A673 (cell line): ENCODE measurements around the gene ODAD4. TPM values are rescaled to one million over a fixed set of nuclear protein-coding genes. Genes with fewer than 3 reads are reported as not detected.

ENCODE experiments used
- BruUV-seq: library from RNA; stranded (reverse); fragments of 400-500 nt; replicated peaks from 2 replicates; lab custom pipeline; 2021; lab: Mats Ljungman, UMichigan
- CTCF ChIA-PET: fragments of 300-600 bp; sonication (Branson Sonifier 250); formaldehyde crosslinking; loops from one replicate; lab custom pipeline; 2022; ENCODE audit warnings: antibody characterized with exemption; lab: Charles Lee
- POLR2A ChIA-PET: fragments of 300-600 bp; sonication (Branson Sonifier 250); formaldehyde crosslinking; loops from one replicate; lab custom pipeline; 2022; ENCODE audit warnings: antibody characterized with exemption; ENCODE audit not compliant: low non-redundant PET; lab: Charles Lee
- DNase-seq: peaks from one replicate; pipeline ENCODE4 v3.0.0-alpha.2; 2015; ENCODE audit warnings: low spot score
- H3K27ac ChIP-seq: fragments of 200-600 bp; sonication (generic); 2 replicates; pipeline ENCODE4 v1.5.1; 2016; ENCODE audit warnings: mixed run types, low read depth, mild to moderate bottlenecking, mixed read lengths, antibody characterized with exemption, low read length; ENCODE audit not compliant: poor library complexity, severe bottlenecking
- H3K27me3 ChIP-seq: fragments of 200-600 bp; sonication (generic); replicated peaks from 2 replicates; pipeline ENCODE4 v1.6.1; 2017; ENCODE audit warnings: mixed run types, low read depth, mild to moderate bottlenecking, mixed read lengths, antibody characterized with exemption, low read length; ENCODE audit not compliant: insufficient read depth, poor library complexity
- H3K36me3 ChIP-seq: fragments of 200-600 bp; sonication (generic); 2 replicates; pipeline ENCODE4 v1.6.1; 2016; ENCODE audit warnings: mixed run types, mild to moderate bottlenecking, mixed read lengths, antibody characterized with exemption, low read length; ENCODE audit not compliant: insufficient read depth, poor library complexity, severe bottlenecking
- H3K4me1 ChIP-seq: fragments of 200-600 bp; sonication (generic); 2 replicates; pipeline ENCODE4 v1.6.1; 2017; ENCODE audit warnings: mixed run types, mild to moderate bottlenecking, mixed read lengths, antibody characterized with exemption, low read length; ENCODE audit not compliant: insufficient read depth, poor library complexity, severe bottlenecking
- H3K4me3 ChIP-seq: fragments of 200-600 bp; sonication (generic); 2 replicates; pipeline ENCODE4 v1.5.1; 2016; ENCODE audit warnings: low read depth, mixed run types, mild to moderate bottlenecking, mixed read lengths, low read length; ENCODE audit not compliant: poor library complexity, severe bottlenecking
- H3K9me3 ChIP-seq: fragments of 200-600 bp; sonication (generic); 2 replicates; pipeline ENCODE4 v1.6.1; 2016; ENCODE audit warnings: mixed run types, low read depth, mild to moderate bottlenecking, mixed read lengths, antibody characterized with exemption, low read length; ENCODE audit not compliant: poor library complexity, severe bottlenecking
- EZH2 ChIP-seq: fragments of 200-600 bp; sonication (generic); IDR thresholded peaks from 2 replicates; pipeline ENCODE4 v1.6.1; 2017; ENCODE audit warnings: borderline replicate concordance, low read depth, mild to moderate bottlenecking, mixed read lengths, antibody characterized with exemption, low read length; ENCODE audit not compliant: poor library complexity, severe bottlenecking
- intact Hi-C: fragments of 100-400 bp; cut with micrococcal nuclease; formaldehyde crosslinking; loops from one replicate; pipeline ENCODE4 v1.10.0; 2022; ENCODE audit not compliant: unreplicated experiment
- total RNA-seq: library from RNA; stranded (reverse); gene quantifications from 2 replicates; pipeline ENCODE4 v1.2.3, GENCODE V29; 2021
- TF ChIP-seq, protein P1 (sequence below): fragments of 300-800, 200-600 bp; sonication (generic); conservative IDR thresholded peaks from 2 replicates; pipeline ENCODE4 v1.5.1; 2017; ENCODE audit warnings: low read depth, mild to moderate bottlenecking, antibody characterized with exemption, low read length, moderate library complexity, mixed read lengths

ODAD4 gene
- total RNA-seq, 1 experiment from 2014 or later: 0.97 TPM

DNA sequence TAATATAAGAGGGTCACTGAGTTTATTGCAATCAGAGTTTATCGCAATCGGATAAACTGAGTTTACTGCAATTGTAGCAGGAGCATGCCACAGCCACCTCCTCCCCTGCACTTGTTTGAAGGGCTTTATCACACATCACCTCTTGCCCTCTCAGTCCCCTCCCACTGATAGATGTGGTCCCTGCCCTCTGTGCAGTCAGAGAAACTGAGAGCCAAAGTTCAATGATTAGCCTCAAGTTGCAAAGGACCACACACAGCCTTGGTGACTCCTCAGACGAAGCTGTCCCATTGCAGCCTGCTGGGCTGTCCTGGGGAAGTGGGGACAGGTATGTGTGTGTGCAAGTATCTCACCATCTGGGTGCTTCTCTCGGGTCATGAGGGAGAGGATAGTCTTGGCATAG lies 25.2 kb upstream of the ODAD4 start:
- H3K27ac ChIP-seq: no peak overlapping the region
- no peak overlapping the region for H3K4me3 ChIP-seq
- H3K36me3 ChIP-seq: peaks cover 45% of the 10 kb centered on the region
- no peak for DNase-seq
- TF ChIP-seq EZH2: no peak
- TF ChIP-seq, protein P1, sequence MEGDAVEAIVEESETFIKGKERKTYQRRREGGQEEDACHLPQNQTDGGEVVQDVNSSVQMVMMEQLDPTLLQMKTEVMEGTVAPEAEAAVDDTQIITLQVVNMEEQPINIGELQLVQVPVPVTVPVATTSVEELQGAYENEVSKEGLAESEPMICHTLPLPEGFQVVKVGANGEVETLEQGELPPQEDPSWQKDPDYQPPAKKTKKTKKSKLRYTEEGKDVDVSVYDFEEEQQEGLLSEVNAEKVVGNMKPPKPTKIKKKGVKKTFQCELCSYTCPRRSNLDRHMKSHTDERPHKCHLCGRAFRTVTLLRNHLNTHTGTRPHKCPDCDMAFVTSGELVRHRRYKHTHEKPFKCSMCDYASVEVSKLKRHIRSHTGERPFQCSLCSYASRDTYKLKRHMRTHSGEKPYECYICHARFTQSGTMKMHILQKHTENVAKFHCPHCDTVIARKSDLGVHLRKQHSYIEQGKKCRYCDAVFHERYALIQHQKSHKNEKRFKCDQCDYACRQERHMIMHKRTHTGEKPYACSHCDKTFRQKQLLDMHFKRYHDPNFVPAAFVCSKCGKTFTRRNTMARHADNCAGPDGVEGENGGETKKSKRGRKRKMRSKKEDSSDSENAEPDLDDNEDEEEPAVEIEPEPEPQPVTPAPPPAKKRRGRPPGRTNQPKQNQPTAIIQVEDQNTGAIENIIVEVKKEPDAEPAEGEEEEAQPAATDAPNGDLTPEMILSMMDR: no peak
- H3K9me3 ChIP-seq: no peaks in the 10 kb centered on the region
- ChIA-PET POLR2A (no interaction called here), CTCF (no interaction called here)
- H3K4me1 ChIP-seq: no peaks in the 10 kb centered on the region
- intact Hi-C loops: no loop called here
- no peaks in the 10 kb centered on the region for H3K27me3 ChIP-seq
- no TSS peak for BruUV-seq

DNA sequence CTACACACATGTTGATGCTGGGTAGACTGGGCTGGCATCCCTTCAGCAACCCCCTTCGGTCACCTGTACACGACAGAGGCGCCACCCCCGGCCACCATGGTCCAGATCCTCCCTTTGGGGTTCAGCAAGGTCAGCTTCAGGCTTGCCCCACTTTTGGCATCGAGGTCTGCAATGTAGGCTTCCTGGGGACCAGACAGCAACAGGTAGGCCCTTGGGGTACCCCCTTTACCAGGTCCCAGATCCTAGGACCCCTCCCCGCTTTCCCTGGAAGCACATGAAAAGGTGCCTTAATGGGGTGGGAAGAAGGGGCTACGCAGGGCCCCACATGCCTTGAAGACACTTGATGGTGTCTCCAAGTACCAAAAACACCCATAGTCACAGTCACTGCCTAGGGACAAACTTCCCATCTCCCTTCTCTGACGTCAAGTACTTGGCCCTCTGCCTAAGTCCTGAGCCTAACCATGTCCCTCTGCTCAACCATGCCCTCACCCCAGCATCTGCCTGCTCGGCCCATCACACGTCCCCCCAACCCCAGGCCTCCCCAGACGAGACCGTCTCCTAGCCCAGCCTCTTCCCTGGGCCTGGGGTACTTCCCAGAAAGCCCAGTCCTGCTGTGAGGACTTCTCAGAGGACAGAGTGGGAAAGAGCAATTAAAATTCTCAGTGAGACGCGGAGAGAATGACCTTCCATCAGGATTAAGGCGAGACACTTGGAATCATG lies 23.8 kb upstream of the ODAD4 start:
- no TSS peak for BruUV-seq
- intact Hi-C loops: no loop called here
- CTCF ChIA-PET: no interaction called here
- DNase-seq: peak; percentile 27
- POLR2A ChIA-PET: no interaction called here
- Histone ChIP-seq H3K27ac (no peak overlapping the region), H3K27me3 (no peaks in the 10 kb centered on the region), H3K4me3 (no peak overlapping the region), H3K9me3 (no peaks in the 10 kb centered on the region), H3K36me3 (peaks cover 52% of the 10 kb centered on the region), H3K4me1 (no peaks in the 10 kb centered on the region)
- TF ChIP-seq EZH2: no peak
- TF ChIP-seq, protein P1: no peak

DNA sequence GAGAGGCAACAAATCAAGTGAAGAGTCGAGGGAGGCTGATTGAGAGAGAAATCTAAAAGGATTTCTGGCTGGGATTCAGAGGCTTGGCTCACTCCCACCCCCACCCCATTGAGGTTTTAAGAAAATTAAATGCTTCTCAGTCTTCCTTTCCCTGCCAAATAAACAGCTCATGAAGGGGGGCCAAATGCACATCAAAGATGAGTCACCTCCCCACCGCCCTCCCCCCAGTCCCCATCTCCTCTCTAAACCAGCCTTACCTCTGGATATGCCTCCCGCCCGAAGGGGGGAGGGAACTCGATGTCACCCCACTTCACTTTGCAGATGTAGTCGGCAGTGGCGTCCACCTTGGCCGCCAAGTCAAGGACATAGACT lies 23.2 kb upstream of the ODAD4 start:
- Histone ChIP-seq H3K27me3 (no peaks in the 10 kb centered on the region), H3K27ac (no peak overlapping the region), H3K36me3 (peaks cover 56% of the 10 kb centered on the region), H3K4me1 (no peaks in the 10 kb centered on the region), H3K9me3 (no peaks in the 10 kb centered on the region), H3K4me3 (no peak overlapping the region)
- BruUV-seq: no TSS peak
- ChIA-PET CTCF (no interaction called here), POLR2A (no interaction called here)
- peak; percentile 55 for DNase-seq
- intact Hi-C loops: no loop called here
- TF ChIP-seq, protein P1: no peak
- TF ChIP-seq EZH2: no peak
